HCT116 (cell line): ENCODE data around the gene C14orf93. TPM values are rescaled to one million over a fixed set of nuclear protein-coding genes. Genes with fewer than 3 reads are reported as not detected.

Experiments
- ATAC-seq: fragments of 200-7000 bp; cut with Tn5 transposase; 2 replicates; pipeline ENCODE4 v1.9.1; 2020; ENCODE audit warnings: mild to moderate bottlenecking, moderate library complexity
- BruUV-seq: library from RNA; stranded (reverse); fragments of 400-500 nt; replicated peaks from 2 replicates; lab custom pipeline; 2021; lab: Mats Ljungman, UMichigan
- CTCF ChIA-PET: fragments of 300-600 bp; sonication (Branson Sonifier 250); formaldehyde crosslinking; loops from one replicate; lab custom pipeline; 2021; ENCODE audit warnings: antibody characterized with exemption; lab: Charles Lee
- POLR2A ChIA-PET: fragments of 300-600, 350-600 bp; sonication (Branson Sonifier 250); formaldehyde crosslinking; loops from one replicate; lab custom pipeline; 2021; ENCODE audit warnings: antibody characterized with exemption; lab: Charles Lee
- RAD21 ChIA-PET, 2 experiments: fragments of 300-600 bp; sonication (Branson Sonifier 250); formaldehyde crosslinking; loops; one replicate each; lab custom pipeline; 2023; ENCODE audit warnings: low total read pairs in 2 of 2; ENCODE audit not compliant: uncharacterized antibody in 2 of 2, unreplicated experiment in 2 of 2, low non-redundant PET in 1 of 2; lab: Charles Lee
- DNase-seq: peaks from one replicate; pipeline ENCODE4 v3.0.0-alpha.2; 2010; ENCODE audit warnings: low read depth, low spot score
- H2AFZ ChIP-seq: fragments of 200-600 bp; shearing (Covaris generic), sonication (generic); 2 replicates; pipeline ENCODE4 v1.6.1; 2017; ENCODE audit warnings: low read depth, mixed run types, mixed read lengths, antibody characterized with exemption, low read length; ENCODE audit not compliant: poor library complexity, severe bottlenecking
- H3K27ac ChIP-seq: 2 replicates; pipeline ENCODE4 v1.5.1; 2012; ENCODE audit warnings: low read depth, low read length
- H3K27me3 ChIP-seq: fragments of 200-600 bp; sonication (generic); 2 replicates; pipeline ENCODE4 v1.6.1; 2016; ENCODE audit warnings: mixed run types, low read length, mixed read lengths; ENCODE audit not compliant: insufficient read depth
- H3K36me3 ChIP-seq, 2 experiments: fragments of 200-500 bp in 1 of 2; fragments of 200-600 bp in 1 of 2; sonication (Bioruptor generic) in 1 of 2; sonication (generic) in 1 of 2; 2 replicates each; pipeline versions ENCODE4 v1.5.1 to v1.6.1; 2014 to 2016; ENCODE audit warnings: low read length in 2 of 2, inconsistent platforms in 1 of 2, mixed read lengths in 1 of 2, mixed run types in 1 of 2; ENCODE audit not compliant: insufficient read depth in 2 of 2, control insufficient read depth in 1 of 2
- H3K4me1 ChIP-seq, 2 experiments: fragments of 200-600 bp in 1 of 2; sonication (generic) in 1 of 2; 2 replicates each; pipeline versions ENCODE4 v1.5.1 to v1.6.1; 2012 to 2017; ENCODE audit warnings: low read length in 2 of 2, inconsistent platforms in 1 of 2, mild to moderate bottlenecking in 1 of 2, mixed read lengths in 1 of 2, mixed run types in 1 of 2, moderate library complexity in 1 of 2; ENCODE audit not compliant: insufficient read depth in 2 of 2, control insufficient read depth in 1 of 2
- H3K4me2 ChIP-seq: fragments of 200-600 bp; sonication (generic); 2 replicates; pipeline ENCODE4 v1.6.1; 2017; ENCODE audit warnings: mixed run types, low read length, mixed read lengths
- H3K4me3 ChIP-seq, 2 experiments: fragments of 200-600 bp in 1 of 2; sonication (generic) in 1 of 2; replicated peaks in 1 of 2; 2 replicates each; pipeline ENCODE4 v1.5.1; 2011 to 2016; ENCODE audit warnings: low read length in 2 of 2, control low read depth in 1 of 2, low read depth in 1 of 2, mild to moderate bottlenecking in 1 of 2, mixed read lengths in 1 of 2, mixed run types in 1 of 2
- H3K79me2 ChIP-seq: fragments of 200-600 bp; sonication (generic); 2 replicates; pipeline ENCODE4 v1.6.1; 2017; ENCODE audit warnings: mild to moderate bottlenecking, mixed run types, low read length, moderate library complexity, mixed read lengths; ENCODE audit not compliant: insufficient read depth
- H3K9ac ChIP-seq: fragments of 200-600 bp; sonication (generic); 2 replicates; pipeline ENCODE4 v1.6.1; 2016; ENCODE audit warnings: low read length, mixed read lengths
- H3K9me2 ChIP-seq: fragments of 200-600 bp; sonication (generic), shearing (Covaris generic); 2 replicates; pipeline ENCODE4 v1.6.1; 2017; ENCODE audit warnings: mixed run types, mild to moderate bottlenecking, moderate library complexity; ENCODE audit not compliant: insufficient read depth
- H3K9me3 ChIP-seq, 2 experiments: fragments of 200-500 bp in 1 of 2; fragments of 200-600 bp in 1 of 2; sonication (Bioruptor generic) in 1 of 2; sonication (generic) in 1 of 2; 2 replicates each; pipeline ENCODE4 v1.6.1; 2014 to 2017; ENCODE audit warnings: low read length in 2 of 2, mixed read lengths in 2 of 2, inconsistent platforms in 1 of 2, low read depth in 1 of 2, mild to moderate bottlenecking in 1 of 2, mixed run types in 1 of 2, moderate library complexity in 1 of 2; ENCODE audit not compliant: control insufficient read depth in 1 of 2, insufficient read depth in 1 of 2
- H4K20me1 ChIP-seq: fragments of 200-600 bp; sonication (generic), shearing (Covaris generic); 2 replicates; pipeline ENCODE4 v1.6.1; 2017; ENCODE audit warnings: mixed run types, mild to moderate bottlenecking, moderate library complexity; ENCODE audit not compliant: insufficient read depth
- POLR2AphosphoS5 ChIP-seq: IDR thresholded peaks from 2 replicates; pipeline ENCODE4 v1.6.1; 2011; ENCODE audit warnings: mild to moderate bottlenecking, low read depth, low read length, moderate library complexity
- SP1 ChIP-seq: IDR thresholded peaks from 2 replicates; pipeline ENCODE4 v1.6.1; 2012; ENCODE audit warnings: low read depth
- YY1 ChIP-seq: IDR thresholded peaks from 2 replicates; pipeline ENCODE4 v1.6.1; 2011; ENCODE audit warnings: low read length, low read depth, moderate library complexity, mild to moderate bottlenecking; ENCODE audit not compliant: insufficient replicate concordance; ENCODE audit errors: extremely low read depth
- ZFX ChIP-seq: fragments of 450-650 bp; IDR thresholded peaks from 2 replicates; pipeline ENCODE4 v1.6.1; 2017
- intact Hi-C: fragments of 100-400 bp; cut with micrococcal nuclease; formaldehyde crosslinking; loops from 2 replicates; pipeline ENCODE4 v1.10.0; 2022
- total RNA-seq: library from RNA; stranded (reverse); gene quantifications from one replicate; pipeline ENCODE4 v1.2.1, GENCODE V29; 2021; ENCODE audit not compliant: unreplicated experiment
- TF ChIP-seq, protein P1 (sequence below), 3 experiments: fragments of 200-600 bp in 1 of 3; sonication (generic) in 1 of 3; IDR thresholded peaks in 2 of 3; conservative IDR thresholded peaks in 1 of 3; 2 replicates each; pipeline ENCODE4 v1.5.1; 2012 to 2017; ENCODE audit warnings: low read depth in 2 of 3, low read length in 2 of 3, antibody characterized with exemption in 1 of 3, borderline replicate concordance in 1 of 3, control low read depth in 1 of 3, mild to moderate bottlenecking in 1 of 3, mixed read lengths in 1 of 3, mixed run types in 1 of 3, moderate library complexity in 1 of 3; ENCODE audit not compliant: insufficient read depth in 1 of 3
- TF ChIP-seq, protein P2 (sequence below): IDR thresholded peaks from 2 replicates; pipeline ENCODE4 v1.6.1; 2011; ENCODE audit warnings: mild to moderate bottlenecking, low read length, moderate library complexity; ENCODE audit not compliant: insufficient replicate concordance; ENCODE audit errors: extremely low read depth

The C14orf93 gene
- total RNA-seq, 1 experiment from 2014 or later: 13.7 TPM

DNA sequence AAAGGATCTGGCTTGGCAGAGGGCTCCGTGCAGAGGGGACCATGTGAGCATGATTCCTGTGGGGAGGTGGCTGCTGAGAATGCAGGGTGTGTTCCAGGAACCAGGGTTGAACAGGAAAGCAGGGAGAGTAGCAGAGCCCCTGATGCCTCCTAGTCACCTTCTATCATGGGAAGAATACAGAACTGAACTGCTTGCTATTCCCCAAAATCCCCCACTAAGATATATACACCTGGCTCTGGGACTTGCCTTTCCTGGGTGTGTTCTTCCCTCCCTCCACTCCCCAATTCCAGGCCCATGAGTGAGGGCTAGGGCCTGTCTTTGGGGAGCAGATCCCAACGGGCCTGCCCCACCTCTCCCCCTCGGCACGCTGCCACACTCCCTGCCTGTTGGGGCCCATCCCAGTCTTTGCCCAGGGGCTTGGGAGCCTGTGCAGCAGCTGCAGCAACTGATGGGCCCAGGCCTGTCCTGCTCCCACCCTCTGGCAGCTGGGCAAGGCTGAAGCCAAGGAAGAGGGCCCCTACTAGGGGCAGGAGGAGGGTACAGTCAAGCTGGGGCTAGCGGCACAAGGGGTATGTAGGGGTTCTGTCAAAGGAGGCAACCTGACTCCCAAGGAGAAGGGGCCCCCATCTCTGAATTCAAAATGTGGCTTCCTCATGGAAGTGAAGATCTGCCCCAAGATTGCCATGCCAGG, 30.8 kb downstream of the C14orf93 start:
- POLR2A ChIA-PET: no interaction called here
- no peak for ATAC-seq
- no peaks in the 10 kb centered on the region for H3K9me3 ChIP-seq
- peaks cover 53% of the 10 kb centered on the region for H3K79me2 ChIP-seq
- CTCF ChIA-PET: interaction anchor here (1.9 to 2.6 kb wide), 2 partner anchors 16 to 90 kb away, joined by 10 to 19 read pairs; no protein-coding TSS in a partner anchor
- peak overlapping the region; percentile 90 for H3K9ac ChIP-seq
- no peaks in the 10 kb centered on the region for H3K27me3 ChIP-seq
- H3K36me3 ChIP-seq: peaks cover 0 to 16% of the 10 kb centered on the region in 2 experiments; a peak in 1 of 4 replicates
- H3K4me2 ChIP-seq: peak overlapping the region; percentile 97
- DNase-seq: no peak
- no peaks in the 10 kb centered on the region for H4K20me1 ChIP-seq
- no TSS peak for BruUV-seq
- H3K4me1 ChIP-seq: peaks cover 58 to 67% of the 10 kb centered on the region in 2 experiments
- H3K27ac ChIP-seq: peak overlapping the region; percentile 95
- intact Hi-C loops: no loop called here
- H2AFZ ChIP-seq: no peak overlapping the region
- H3K4me3 ChIP-seq: peak overlapping the region in 1 of 2 experiments; percentile 83; a peak in 3 of 4 replicates
- RAD21 ChIA-PET: no interaction called here
- TF ChIP-seq ZFX: peak; percentile 17; the same call in 1 of the 2 replicates
- TF ChIP-seq, protein P1, sequence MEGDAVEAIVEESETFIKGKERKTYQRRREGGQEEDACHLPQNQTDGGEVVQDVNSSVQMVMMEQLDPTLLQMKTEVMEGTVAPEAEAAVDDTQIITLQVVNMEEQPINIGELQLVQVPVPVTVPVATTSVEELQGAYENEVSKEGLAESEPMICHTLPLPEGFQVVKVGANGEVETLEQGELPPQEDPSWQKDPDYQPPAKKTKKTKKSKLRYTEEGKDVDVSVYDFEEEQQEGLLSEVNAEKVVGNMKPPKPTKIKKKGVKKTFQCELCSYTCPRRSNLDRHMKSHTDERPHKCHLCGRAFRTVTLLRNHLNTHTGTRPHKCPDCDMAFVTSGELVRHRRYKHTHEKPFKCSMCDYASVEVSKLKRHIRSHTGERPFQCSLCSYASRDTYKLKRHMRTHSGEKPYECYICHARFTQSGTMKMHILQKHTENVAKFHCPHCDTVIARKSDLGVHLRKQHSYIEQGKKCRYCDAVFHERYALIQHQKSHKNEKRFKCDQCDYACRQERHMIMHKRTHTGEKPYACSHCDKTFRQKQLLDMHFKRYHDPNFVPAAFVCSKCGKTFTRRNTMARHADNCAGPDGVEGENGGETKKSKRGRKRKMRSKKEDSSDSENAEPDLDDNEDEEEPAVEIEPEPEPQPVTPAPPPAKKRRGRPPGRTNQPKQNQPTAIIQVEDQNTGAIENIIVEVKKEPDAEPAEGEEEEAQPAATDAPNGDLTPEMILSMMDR (IDR thresholded peaks at IDR 0.05 in 2 of 3, conservative IDR thresholded peaks at IDR 0.05 in 1 of 3; ENCODE audit: borderline replicate concordance in 1 of 3, insufficient read depth in 1 of 3, low read depth in 2 of 3, low read length in 2 of 3): no peak
- H3K9me2 ChIP-seq: no peaks in the 10 kb centered on the region

DNA sequence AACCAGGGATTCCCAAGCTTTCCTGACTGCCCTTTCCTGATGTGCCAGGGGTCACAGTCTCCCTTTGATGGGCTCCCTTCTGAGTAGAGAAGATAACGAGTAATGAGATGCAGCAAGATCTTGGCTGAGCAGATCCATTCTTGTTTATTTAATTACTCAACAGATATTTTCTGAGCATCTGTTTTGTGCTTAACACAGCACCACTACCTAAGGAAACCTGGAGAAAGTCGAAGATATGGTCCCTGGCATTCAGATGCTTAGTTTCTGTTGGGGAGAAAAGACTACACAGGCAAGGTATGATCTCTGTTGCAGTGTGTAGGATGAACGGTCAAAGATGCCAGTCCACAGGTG, 31.5 kb downstream of the C14orf93 start:
- RAD21 ChIA-PET: interaction anchor here in 1 of 2 experiments (0.6 kb wide), 1 partner anchor 23 kb away, joined by 4 read pairs; no protein-coding TSS in a partner anchor
- no peaks in the 10 kb centered on the region for H3K9me2 ChIP-seq
- H3K4me3 ChIP-seq: peak overlapping the region in 1 of 2 experiments; percentile 38; a peak in 2 of 4 replicates
- peaks cover 60 to 65% of the 10 kb centered on the region in 2 experiments for H3K4me1 ChIP-seq
- no peak for ATAC-seq
- no peaks in the 10 kb centered on the region for H4K20me1 ChIP-seq
- no peak overlapping the region for H2AFZ ChIP-seq
- no peaks in the 10 kb centered on the region for H3K27me3 ChIP-seq
- TF ChIP-seq, protein P2, sequence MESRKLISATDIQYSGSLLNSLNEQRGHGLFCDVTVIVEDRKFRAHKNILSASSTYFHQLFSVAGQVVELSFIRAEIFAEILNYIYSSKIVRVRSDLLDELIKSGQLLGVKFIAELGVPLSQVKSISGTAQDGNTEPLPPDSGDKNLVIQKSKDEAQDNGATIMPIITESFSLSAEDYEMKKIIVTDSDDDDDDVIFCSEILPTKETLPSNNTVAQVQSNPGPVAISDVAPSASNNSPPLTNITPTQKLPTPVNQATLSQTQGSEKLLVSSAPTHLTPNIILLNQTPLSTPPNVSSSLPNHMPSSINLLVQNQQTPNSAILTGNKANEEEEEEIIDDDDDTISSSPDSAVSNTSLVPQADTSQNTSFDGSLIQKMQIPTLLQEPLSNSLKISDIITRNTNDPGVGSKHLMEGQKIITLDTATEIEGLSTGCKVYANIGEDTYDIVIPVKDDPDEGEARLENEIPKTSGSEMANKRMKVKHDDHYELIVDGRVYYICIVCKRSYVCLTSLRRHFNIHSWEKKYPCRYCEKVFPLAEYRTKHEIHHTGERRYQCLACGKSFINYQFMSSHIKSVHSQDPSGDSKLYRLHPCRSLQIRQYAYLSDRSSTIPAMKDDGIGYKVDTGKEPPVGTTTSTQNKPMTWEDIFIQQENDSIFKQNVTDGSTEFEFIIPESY: no peak
- TF ChIP-seq SP1 (no peak), YY1 (no peak), POLR2AphosphoS5 (no peak)
- TF ChIP-seq, all 23 proteins: peak for 0
- intact Hi-C loops: no loop called here
- DNase-seq: no peak
- Histone ChIP-seq H3K79me2 (peaks cover 53% of the 10 kb centered on the region), H3K9ac (peak overlapping the region; percentile 90), H3K9me3 (no peaks in the 10 kb centered on the region), H3K4me2 (peak overlapping the region; percentile 97), H3K27ac (peak overlapping the region; percentile 95), H3K36me3 (peaks cover 0 to 21% of the 10 kb centered on the region in 2 experiments; a peak in 1 of 4 replicates)
- BruUV-seq: no TSS peak
- CTCF ChIA-PET: interaction anchor here (1.9 to 2.6 kb wide), 4 partner anchors 8 to 90 kb away, joined by 10 to 22 read pairs (median 16); no protein-coding TSS in a partner anchor
- POLR2A ChIA-PET: no interaction called here
